GM12878 (cell line): ENCODE measurements around the gene SLC38A2.

Source experiments
- ATF2 ChIP-seq: IDR thresholded peaks from 2 replicates; pipeline ENCODE4 v1.6.1; 2012; ENCODE audit warnings: low read length, inconsistent platforms
- EZH2 ChIP-seq: IDR thresholded peaks from 2 replicates; pipeline ENCODE4 v1.6.1; 2012; ENCODE audit warnings: low read depth, mild to moderate bottlenecking, control low read depth, inconsistent platforms, low read length, borderline replicate concordance; ENCODE audit not compliant: control insufficient read depth
- POLR2A ChIP-seq: IDR thresholded peaks from 2 replicates; pipeline ENCODE4 v1.6.1; 2011; ENCODE audit warnings: low read depth, mild to moderate bottlenecking, low read length
- RAD21 ChIP-seq: IDR thresholded peaks from 2 replicates; pipeline ENCODE4 v1.6.1; 2011; ENCODE audit warnings: mild to moderate bottlenecking, low read depth, low read length, moderate library complexity; ENCODE audit not compliant: insufficient read depth
- RCOR1 ChIP-seq: conservative IDR thresholded peaks from 2 replicates; pipeline ENCODE4 v1.6.1; 2012; ENCODE audit warnings: low read depth, low read length, improper control_type of control experiment
- TCF12 ChIP-seq: IDR thresholded peaks from 2 replicates; pipeline ENCODE4 v1.6.1; 2011; ENCODE audit warnings: low read depth, mild to moderate bottlenecking, low read length
- ZNF274 ChIP-seq: IDR thresholded peaks from one replicate; pipeline ENCODE4 v1.8.0; 2011; ENCODE audit not compliant: insufficient read length, insufficient read depth

- no peak for TF ChIP-seq RCOR1
- no peak for TF ChIP-seq TCF12
- TF ChIP-seq ATF2, result no peak
- no peak for TF ChIP-seq EZH2
- TF ChIP-seq POLR2A, result no peak
- no peak for TF ChIP-seq ZNF274
- TF ChIP-seq RAD21, result no peak
Observed at GRCh38 chr12:46367351-46368029, 5.1 kb downstream of the SLC38A2 start.
